ES-I3 (cell line): Measurements from ENCODE around the gene SPNS2.

Experiments
- H3K36me3 ChIP-seq: 2 replicates; pipeline ENCODE4 v1.6.1; 2013; ENCODE audit warnings: mild to moderate bottlenecking, low read length, control low read depth, moderate library complexity; ENCODE audit not compliant: insufficient read depth
- H3K4me1 ChIP-seq: 2 replicates; pipeline ENCODE4 v1.6.1; 2013; ENCODE audit warnings: mild to moderate bottlenecking, control low read depth, low read length; ENCODE audit not compliant: insufficient read depth
- H3K9ac ChIP-seq: 2 replicates; pipeline ENCODE4 v1.6.1; 2013; ENCODE audit warnings: low read depth, mild to moderate bottlenecking, low read length, moderate library complexity
- H3K9me3 ChIP-seq: 2 replicates; pipeline ENCODE4 v1.6.1; 2013; ENCODE audit warnings: mild to moderate bottlenecking, low read length, moderate library complexity; ENCODE audit not compliant: control insufficient read depth, insufficient read depth

SPNS2 gene

GRCh38 chr17:4514779-4515178, 16.1 kb downstream of the SPNS2 start:
- Histone ChIP-seq H3K9ac (no peak overlapping the region), H3K9me3 (no peaks in the 10 kb centered on the region), H3K4me1 (peaks cover 3% of the 10 kb centered on the region; the same call in 1 of the 2 replicates), H3K36me3 (no peaks in the 10 kb centered on the region)

DNA sequence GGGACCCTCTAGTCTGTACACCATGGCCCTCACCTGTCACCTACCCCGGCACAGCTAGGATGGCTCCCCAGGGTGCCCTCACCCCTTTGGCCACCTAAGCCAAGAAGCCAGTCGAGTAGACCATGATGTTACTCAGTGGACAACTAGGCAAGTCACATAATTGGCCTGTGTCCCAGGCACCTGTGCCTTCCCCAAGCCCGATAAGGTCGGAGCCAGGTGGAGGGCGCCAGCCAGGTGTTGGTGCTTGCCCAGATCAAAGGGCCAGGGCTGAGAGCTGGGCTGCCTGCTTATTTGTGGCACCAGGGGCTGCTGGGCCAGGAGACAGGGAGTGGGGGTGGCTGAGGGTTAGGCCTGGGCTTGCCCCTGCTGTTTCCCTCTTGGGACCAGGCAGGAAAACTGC, 16.8 kb downstream of the SPNS2 start:
- no peaks in the 10 kb centered on the region for H3K9me3 ChIP-seq
- H3K36me3 ChIP-seq = no peaks in the 10 kb centered on the region
- H3K9ac ChIP-seq = no peak overlapping the region
- H3K4me1 ChIP-seq = peaks cover 3% of the 10 kb centered on the region; the same call in 1 of the 2 replicates

GRCh38 chr17:4516735-4517134, 18.1 kb downstream of the SPNS2 start:
- Histone ChIP-seq H3K9me3 (no peaks in the 10 kb centered on the region), H3K4me1 (peaks cover 3% of the 10 kb centered on the region; the same call in 1 of the 2 replicates), H3K9ac (no peak overlapping the region), H3K36me3 (no peaks in the 10 kb centered on the region)

DNA sequence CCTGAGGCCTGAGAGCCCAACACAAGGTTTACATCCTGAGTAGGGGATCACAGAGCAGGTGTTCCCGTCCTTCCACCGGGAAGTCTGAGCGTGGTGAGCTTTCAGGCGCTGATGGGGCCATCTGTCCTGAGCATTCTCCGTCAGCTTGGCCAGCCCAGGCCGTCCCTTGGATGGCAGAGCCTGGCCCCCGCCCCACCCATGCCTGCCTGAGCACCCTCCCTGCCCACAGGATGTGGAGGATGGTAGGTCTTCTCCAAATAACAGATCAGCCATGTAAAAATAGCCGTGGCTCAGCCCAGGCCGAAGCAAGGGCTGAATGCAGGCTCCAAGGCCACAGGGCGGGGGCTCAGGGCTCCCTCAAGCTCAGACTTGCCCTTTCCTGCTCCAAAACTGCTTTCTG, 20.2 kb downstream of the SPNS2 start:
- Histone ChIP-seq H3K9me3 (no peaks in the 10 kb centered on the region), H3K36me3 (no peaks in the 10 kb centered on the region), H3K9ac (no peak overlapping the region), H3K4me1 (peaks cover 3% of the 10 kb centered on the region; the same call in 1 of the 2 replicates)

GRCh38 chr17:4519361-4519788, 20.7 kb downstream of the SPNS2 start:
- Histone ChIP-seq H3K36me3 (no peaks in the 10 kb centered on the region), H3K9me3 (no peaks in the 10 kb centered on the region), H3K4me1 (no peaks in the 10 kb centered on the region; the same call in 1 of the 2 replicates), H3K9ac (no peak overlapping the region)

- Histone ChIP-seq H3K9me3 (no peaks in the 10 kb centered on the region), H3K36me3 (no peaks in the 10 kb centered on the region), H3K4me1 (no peaks in the 10 kb centered on the region; the same call in 1 of the 2 replicates), H3K9ac (no peak overlapping the region)
Observed at GRCh38 chr17:4520060-4520893, 21.6 kb downstream of the SPNS2 start.

DNA sequence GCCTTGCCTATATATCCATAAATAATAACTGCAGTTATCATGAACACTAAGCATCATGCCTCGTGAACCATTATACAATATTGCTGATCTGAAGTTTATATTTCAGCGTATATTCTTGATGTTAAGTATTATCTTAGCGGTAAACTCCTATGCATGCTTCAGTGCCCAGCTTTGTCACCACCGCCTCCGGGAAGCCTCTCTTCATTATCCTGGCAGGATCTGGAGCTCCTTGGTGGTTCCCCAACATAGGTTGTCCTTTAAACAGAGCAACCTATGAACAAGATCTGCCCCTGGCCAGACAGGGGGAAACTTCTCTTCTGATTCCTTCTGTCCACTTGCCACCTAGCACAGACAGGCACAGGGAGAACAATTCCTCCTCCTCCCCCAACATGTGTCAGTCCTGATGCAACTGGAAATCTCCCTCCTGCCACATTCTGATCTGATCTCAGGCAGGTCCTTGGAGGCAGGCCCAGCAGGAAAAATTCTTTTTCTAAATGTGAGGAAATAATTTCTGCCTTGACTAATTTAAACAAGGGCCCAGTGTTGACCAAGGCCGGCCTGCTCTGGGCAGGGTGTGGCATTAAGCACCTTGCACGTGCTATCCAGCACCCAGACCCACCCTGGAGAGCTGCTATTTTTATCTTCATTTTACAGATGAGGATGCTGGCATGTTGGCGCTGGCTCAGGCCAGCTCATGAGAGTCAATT, 22.4 kb downstream of the SPNS2 start:
- Histone ChIP-seq H3K36me3 (no peaks in the 10 kb centered on the region), H3K4me1 (no peaks in the 10 kb centered on the region; the same call in 1 of the 2 replicates), H3K9me3 (no peaks in the 10 kb centered on the region), H3K9ac (no peak overlapping the region)

DNA sequence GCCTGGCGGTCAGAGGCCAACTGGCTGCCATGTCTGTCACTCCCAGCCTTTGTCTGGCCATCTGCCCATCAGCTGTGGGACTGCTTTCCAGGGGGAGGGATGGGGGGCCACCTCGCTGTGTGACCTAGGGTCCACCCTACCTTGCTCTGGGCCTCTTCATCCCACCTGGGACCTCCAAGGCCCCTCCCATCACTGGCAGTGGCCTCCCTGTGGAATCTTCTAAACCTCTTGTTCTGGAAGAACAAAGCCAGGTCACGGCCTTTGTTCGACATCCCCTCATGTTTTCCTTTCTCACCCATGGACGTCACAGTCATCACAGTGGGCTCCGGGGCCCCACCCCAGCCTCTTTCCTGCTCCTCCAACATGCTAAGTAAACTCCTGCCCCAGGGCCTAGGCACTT, 24.0 kb downstream of the SPNS2 start:
- Histone ChIP-seq H3K9ac (no peak overlapping the region), H3K9me3 (no peaks in the 10 kb centered on the region), H3K4me1 (no peaks in the 10 kb centered on the region; the same call in 1 of the 2 replicates)

GRCh38 chr17:4523946-4524345, 25.3 kb downstream of the SPNS2 start:
- Histone ChIP-seq H3K9ac (no peak overlapping the region), H3K36me3 (no peaks in the 10 kb centered on the region), H3K4me1 (no peaks in the 10 kb centered on the region; the same call in 1 of the 2 replicates), H3K9me3 (no peaks in the 10 kb centered on the region)

More for the DNA sequence above, 24.0 kb downstream of the SPNS2 start:
- H3K36me3 ChIP-seq = no peaks in the 10 kb centered on the region

- Histone ChIP-seq H3K36me3 (no peaks in the 10 kb centered on the region), H3K9ac (no peak overlapping the region), H3K9me3 (no peaks in the 10 kb centered on the region), H3K4me1 (no peaks in the 10 kb centered on the region)
Observed at GRCh38 chr17:4525691-4526397, 27.2 kb downstream of the SPNS2 start.

GRCh38 chr17:4527134-4527533, 28.5 kb downstream of the SPNS2 start:
- H3K36me3 ChIP-seq = no peaks in the 10 kb centered on the region
- H3K9ac ChIP-seq = no peak overlapping the region
- H3K9me3 ChIP-seq = no peaks in the 10 kb centered on the region
- H3K4me1 ChIP-seq = no peaks in the 10 kb centered on the region

GRCh38 chr17:4527566-4528125, 29.0 kb downstream of the SPNS2 start:
- Histone ChIP-seq H3K36me3 (no peaks in the 10 kb centered on the region), H3K9me3 (no peaks in the 10 kb centered on the region), H3K4me1 (no peaks in the 10 kb centered on the region), H3K9ac (no peak overlapping the region)

GRCh38 chr17:4529533-4530152, 31.0 kb downstream of the SPNS2 start:
- no peak overlapping the region for H3K9ac ChIP-seq
- no peaks in the 10 kb centered on the region for H3K4me1 ChIP-seq
- no peaks in the 10 kb centered on the region for H3K9me3 ChIP-seq
- no peaks in the 10 kb centered on the region for H3K36me3 ChIP-seq
